HepG2 (cell line): Measurements from ENCODE around the gene PNKD. TPM values are rescaled to one million over a fixed set of nuclear protein-coding genes. Genes with fewer than 3 reads are reported as not detected.

Source experiments
- CHCHD3 ChIP-seq: sonication (generic); formaldehyde crosslinking; IDR thresholded peaks from 2 replicates; pipeline ENCODE4 v1.8.0; 2022; ENCODE audit warnings: mild to moderate bottlenecking, missing genetic modification reagents, moderate library complexity
- E2F1 ChIP-seq: sonication (generic); formaldehyde crosslinking; IDR thresholded peaks from 2 replicates; pipeline ENCODE4 v1.5.0; 2020; ENCODE audit warnings: missing genetic modification reagents
- GATA4 ChIP-seq: sonication (generic); IDR thresholded peaks from 2 replicates; pipeline ENCODE4 v1.6.1; 2016; ENCODE audit warnings: antibody characterized with exemption, low read depth, borderline replicate concordance
- GLI4 ChIP-seq: sonication (generic); formaldehyde crosslinking; IDR thresholded peaks from 2 replicates; pipeline ENCODE4 v1.5.1; 2020; ENCODE audit warnings: missing genetic modification reagents, mild to moderate bottlenecking, moderate library complexity, borderline replicate concordance
- HNRNPL ChIP-seq: fragments of 200-400 bp; formaldehyde crosslinking; IDR thresholded peaks from 2 replicates; pipeline ENCODE4 v1.6.1; 2017; ENCODE audit warnings: mild to moderate bottlenecking, low read depth, low read length
- KLF6 ChIP-seq: IDR thresholded peaks from 2 replicates; pipeline ENCODE4 v1.8.0; 2016; ENCODE audit warnings: missing biosample characterization, missing genetic modification reagents
- MAZ ChIP-seq, 2 experiments: sonication (generic) in 1 of 2; formaldehyde crosslinking in 1 of 2; IDR thresholded peaks; 2 replicates each; pipeline versions ENCODE4 v1.5.0 to v1.6.1; 2012 to 2020; ENCODE audit warnings: low read depth in 2 of 2, mild to moderate bottlenecking in 2 of 2, borderline replicate concordance in 1 of 2, improper control_type of control experiment in 1 of 2, low read length in 1 of 2, missing genetic modification reagents in 1 of 2, moderate library complexity in 1 of 2
- MLLT10 ChIP-seq: sonication (generic); formaldehyde crosslinking; IDR thresholded peaks from 2 replicates; pipeline ENCODE4 v1.4.0; 2020; ENCODE audit warnings: missing genetic modification reagents
- NFE2 ChIP-seq: sonication (generic); formaldehyde crosslinking; IDR thresholded peaks from 2 replicates; pipeline ENCODE4 v1.4.0; 2020; ENCODE audit warnings: missing genetic modification reagents
- NFKBIZ ChIP-seq: IDR thresholded peaks from 2 replicates; pipeline ENCODE4 v1.6.1; 2018; ENCODE audit warnings: missing genetic modification reagents, missing compliant biosample characterization
- PAWR ChIP-seq: sonication (generic); formaldehyde crosslinking; IDR thresholded peaks from 2 replicates; pipeline ENCODE4 v1.4.0; 2020; ENCODE audit warnings: missing genetic modification reagents, mild to moderate bottlenecking, borderline replicate concordance
- PLRG1 ChIP-seq: fragments of 450-650 bp; conservative IDR thresholded peaks from 2 replicates; pipeline ENCODE4 v1.6.1; 2016
- SIX4 ChIP-seq: sonication (generic); formaldehyde crosslinking; IDR thresholded peaks from 2 replicates; pipeline ENCODE4 v1.4.0; 2020; ENCODE audit warnings: missing genetic modification reagents
- SMAD9 ChIP-seq: sonication (generic); formaldehyde crosslinking; IDR thresholded peaks from 2 replicates; pipeline ENCODE4 v1.5.1; 2020; ENCODE audit warnings: mild to moderate bottlenecking, missing genetic modification reagents
- SOX5 ChIP-seq: IDR thresholded peaks from 2 replicates; pipeline ENCODE4 v1.6.1; 2016; ENCODE audit warnings: borderline replicate concordance
- TBP ChIP-seq: sonication (generic); formaldehyde crosslinking; IDR thresholded peaks from 2 replicates; pipeline ENCODE4 v1.5.0; 2020; ENCODE audit warnings: missing genetic modification reagents
- TBX2 ChIP-seq: sonication (generic); formaldehyde crosslinking; IDR thresholded peaks from 2 replicates; pipeline ENCODE4 v1.5.0; 2020; ENCODE audit warnings: missing genetic modification reagents, mild to moderate bottlenecking, borderline replicate concordance
- ZBTB20 ChIP-seq: sonication (generic); formaldehyde crosslinking; IDR thresholded peaks from 2 replicates; pipeline ENCODE4 v1.8.1; 2023; ENCODE audit warnings: missing genetic modification reagents, low read depth, mild to moderate bottlenecking, borderline replicate concordance
- ZFP90 ChIP-seq: sonication (generic); formaldehyde crosslinking; IDR thresholded peaks from 2 replicates; pipeline ENCODE4 v1.8.0; 2022; ENCODE audit warnings: missing genetic modification reagents, mild to moderate bottlenecking, inconsistent platforms, borderline replicate concordance
- ZNF20 ChIP-seq: sonication (generic); formaldehyde crosslinking; IDR thresholded peaks from 2 replicates; pipeline ENCODE4 v1.4.0; 2020; ENCODE audit warnings: mild to moderate bottlenecking, moderate library complexity, missing genetic modification reagents
- ZNF232 ChIP-seq: sonication (generic); formaldehyde crosslinking; IDR thresholded peaks from 2 replicates; pipeline ENCODE4 v1.4.0; 2020; ENCODE audit warnings: missing genetic modification reagents, borderline replicate concordance
- ZNF501 ChIP-seq: sonication (generic); formaldehyde crosslinking; IDR thresholded peaks from 2 replicates; pipeline ENCODE4 v1.5.1; 2020; ENCODE audit warnings: mild to moderate bottlenecking, moderate library complexity, missing genetic modification reagents
- ZNF598 ChIP-seq: sonication (generic); formaldehyde crosslinking; IDR thresholded peaks from 2 replicates; pipeline ENCODE4 v1.5.1; 2020; ENCODE audit warnings: mild to moderate bottlenecking, missing genetic modification reagents, borderline replicate concordance
- ZNF616 ChIP-seq: sonication (generic); formaldehyde crosslinking; IDR thresholded peaks from 2 replicates; pipeline ENCODE4 v1.5.0; 2020; ENCODE audit warnings: low read depth, mild to moderate bottlenecking, missing genetic modification reagents
- ZNF709 ChIP-seq: sonication (generic); formaldehyde crosslinking; IDR thresholded peaks from 2 replicates; pipeline ENCODE4 v1.5.0; 2020; ENCODE audit warnings: mild to moderate bottlenecking, missing genetic modification reagents
- ZNF790 ChIP-seq: sonication (generic); formaldehyde crosslinking; IDR thresholded peaks from 2 replicates; pipeline ENCODE4 v1.8.0; 2022; ENCODE audit warnings: missing genetic modification reagents, mild to moderate bottlenecking, borderline replicate concordance
- ZNF839 ChIP-seq: sonication (generic); formaldehyde crosslinking; IDR thresholded peaks from 2 replicates; pipeline ENCODE4 v1.4.0; 2020; ENCODE audit warnings: missing genetic modification reagents, mild to moderate bottlenecking, borderline replicate concordance
- ZNF879 ChIP-seq: sonication (generic); formaldehyde crosslinking; IDR thresholded peaks from 2 replicates; pipeline ENCODE4 v1.8.1; 2023; ENCODE audit warnings: missing genetic modification reagents
- ZSCAN21 ChIP-seq: sonication (generic); formaldehyde crosslinking; IDR thresholded peaks from 2 replicates; pipeline ENCODE4 v1.8.0; 2022; ENCODE audit warnings: mild to moderate bottlenecking, missing genetic modification reagents, moderate library complexity, borderline replicate concordance
- ZSCAN30 ChIP-seq: sonication (generic); formaldehyde crosslinking; IDR thresholded peaks from 2 replicates; pipeline ENCODE4 v1.5.0; 2020; ENCODE audit warnings: mild to moderate bottlenecking, missing genetic modification reagents
- ZSCAN31 ChIP-seq: sonication (generic); formaldehyde crosslinking; IDR thresholded peaks from 2 replicates; pipeline ENCODE4 v1.5.0; 2020; ENCODE audit warnings: low read depth, mild to moderate bottlenecking, missing genetic modification reagents
- polyA plus RNA-seq, 8 experiments: library from polyadenylated mRNA; depleted of rRNA in 3 of 8; stranded (reverse) in 7 of 8; unstranded in 1 of 8; fragments of >200 nt; fragmentation: Illumina TruSeq in 4 of 8; extraction: Trizol in 4 of 8; gene quantifications; 2 replicates each; pipeline versions ENCODE4 v1.2.1 to v1.2.3, GENCODE V29; 2011 to 2016; ENCODE audit warnings: low read depth in 4 of 8, missing spikeins in 1 of 8, mixed read lengths in 1 of 8; ENCODE audit not compliant: insufficient read depth in 1 of 8
- total RNA-seq, 5 experiments: library from RNA; depleted of rRNA; stranded (reverse); fragments of >200 nt; fragmentation: Illumina TruSeq; extraction: Trizol; gene quantifications; 2 replicates each; pipeline ENCODE4 v1.2.3, GENCODE V29; 2016; ENCODE audit warnings: low read depth in 1 of 5

The PNKD gene
- total and polyA plus RNA-seq, 2 of the 13 experiments (the other 11 are each of a cell fraction or from before 2014, with no cell fraction given), result 55.9 to 80.4 TPM

GRCh38 chr2:218386505-218387368, 116.4 kb downstream of the PNKD start (continued):
- TF ChIP-seq ZNF616 (CRISPR knock-in tag), result 0 out of 2 replicates have a peak, but pooled peaks have one; percentile 47
- TF ChIP-seq ZNF709 (CRISPR knock-in tag), result no peak
- 0 out of 2 replicates have a peak, but pooled peaks have one; percentile 80 for TF ChIP-seq GLI4 (CRISPR knock-in tag)
- TF ChIP-seq ZSCAN31 (CRISPR knock-in tag), result no peak
- TF ChIP-seq ZNF501 (CRISPR knock-in tag), result peak; percentile 77
- 0 out of 2 replicates have a peak, but pooled peaks have one; percentile 10 for TF ChIP-seq ZBTB20 (CRISPR knock-in tag)
- TF ChIP-seq SOX5 (CRISPR knock-in tag), result no peak
- no peak for TF ChIP-seq ZNF20 (CRISPR knock-in tag)
- peak; percentile 27; the same call in 1 of the 2 replicates for TF ChIP-seq ZNF232 (CRISPR knock-in tag)
- 0 out of 2 replicates have a peak, but pooled peaks have one; percentile 46 for TF ChIP-seq ZNF839
- TF ChIP-seq TBX2 (CRISPR knock-in tag), result no peak
- TF ChIP-seq PAWR, result no peak
- TF ChIP-seq ZNF790, result 0 out of 2 replicates have a peak, but pooled peaks have one; percentile 14
- TF ChIP-seq ZNF598, result peak; percentile 32; the same call in 1 of the 2 replicates
- TF ChIP-seq MLLT10 (CRISPR knock-in tag), result no peak
- TF ChIP-seq GATA4, result no peak
- TF ChIP-seq TBP (CRISPR knock-in tag), result no peak
- TF ChIP-seq SMAD9 (CRISPR knock-in tag), result peak; percentile 91; the same call in 1 of the 2 replicates
- TF ChIP-seq SIX4 (CRISPR knock-in tag), result no peak
- no peak for TF ChIP-seq HNRNPL
- no peak for TF ChIP-seq KLF6
- no peak for TF ChIP-seq PLRG1
- no peak for TF ChIP-seq NFE2 (CRISPR knock-in tag)
- no peak for TF ChIP-seq NFKBIZ (CRISPR knock-in tag)
- TF ChIP-seq ZNF879, result no peak
- peak; percentile 53; the same call in 1 of the 2 replicates for TF ChIP-seq ZFP90 (CRISPR knock-in tag)
- TF ChIP-seq ZSCAN21 (CRISPR knock-in tag), result 0 out of 2 replicates have a peak, but pooled peaks have one; percentile 63
- TF ChIP-seq MAZ (IDR thresholded peaks at IDR 0.05; ENCODE audit: borderline replicate concordance, low read depth, low read length), result no peak
- peak; percentile 18; the same call in 1 of the 2 replicates for TF ChIP-seq MAZ (CRISPR knock-in tag; IDR thresholded peaks at IDR 0.05; ENCODE audit: low read depth)
- TF ChIP-seq ZSCAN30 (CRISPR knock-in tag), result no peak
- no peak for TF ChIP-seq E2F1
- no peak for TF ChIP-seq CHCHD3
